Measurements from ENCODE around the gene ENTHD1.

DNA sequence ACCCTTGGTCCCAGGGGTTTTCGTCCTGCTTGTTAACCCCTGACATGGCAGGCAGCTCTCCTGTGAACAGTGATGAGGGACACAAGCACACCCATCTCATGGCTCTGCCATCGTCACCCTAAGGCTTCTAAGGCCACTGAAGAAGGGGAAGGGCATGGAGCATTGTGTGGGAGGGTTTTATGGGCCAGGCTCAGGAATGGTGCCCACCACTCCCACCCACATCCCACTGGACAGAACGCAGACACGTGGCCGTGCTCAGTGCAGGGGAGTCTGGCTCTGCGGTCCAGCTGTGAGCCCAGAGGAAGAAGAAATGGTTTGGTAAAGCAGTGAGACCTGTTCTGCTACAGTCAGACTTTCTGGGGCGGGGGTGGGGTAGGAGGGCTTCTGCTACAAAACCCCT, 193.0 kb downstream of the ENTHD1 start:
- TF ChIP-seq RBAK (tag by site-specific recombination; IDR thresholded peaks at IDR 0.05) (no peak), ZFP69B (tag by site-specific recombination; IDR thresholded peaks at IDR 0.05) (no peak), ZNF514 (tag by site-specific recombination; IDR thresholded peaks at IDR 0.05) (no peak)
- TF ChIP-seq, protein P1, sequence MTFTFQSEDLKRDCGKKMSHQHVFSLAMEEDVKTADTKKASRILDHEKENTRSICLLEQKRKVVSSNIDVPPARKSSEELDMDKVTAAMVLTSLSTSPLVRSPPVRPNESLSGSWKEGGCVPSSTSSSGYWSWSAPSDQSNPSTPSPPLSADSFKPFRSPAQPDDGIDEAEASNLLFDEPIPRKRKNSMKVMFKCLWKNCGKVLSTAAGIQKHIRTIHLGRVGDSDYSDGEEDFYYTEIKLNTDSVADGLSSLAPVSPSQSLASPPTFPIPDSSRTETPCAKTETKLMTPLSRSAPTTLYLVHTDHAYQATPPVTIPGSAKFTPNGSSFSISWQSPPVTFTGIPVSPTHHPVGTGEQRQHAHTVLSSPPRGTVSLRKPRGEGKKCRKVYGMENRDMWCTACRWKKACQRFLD (tag by site-specific recombination; IDR thresholded peaks at IDR 0.05) = no peak
- TF ChIP-seq, protein P2, sequence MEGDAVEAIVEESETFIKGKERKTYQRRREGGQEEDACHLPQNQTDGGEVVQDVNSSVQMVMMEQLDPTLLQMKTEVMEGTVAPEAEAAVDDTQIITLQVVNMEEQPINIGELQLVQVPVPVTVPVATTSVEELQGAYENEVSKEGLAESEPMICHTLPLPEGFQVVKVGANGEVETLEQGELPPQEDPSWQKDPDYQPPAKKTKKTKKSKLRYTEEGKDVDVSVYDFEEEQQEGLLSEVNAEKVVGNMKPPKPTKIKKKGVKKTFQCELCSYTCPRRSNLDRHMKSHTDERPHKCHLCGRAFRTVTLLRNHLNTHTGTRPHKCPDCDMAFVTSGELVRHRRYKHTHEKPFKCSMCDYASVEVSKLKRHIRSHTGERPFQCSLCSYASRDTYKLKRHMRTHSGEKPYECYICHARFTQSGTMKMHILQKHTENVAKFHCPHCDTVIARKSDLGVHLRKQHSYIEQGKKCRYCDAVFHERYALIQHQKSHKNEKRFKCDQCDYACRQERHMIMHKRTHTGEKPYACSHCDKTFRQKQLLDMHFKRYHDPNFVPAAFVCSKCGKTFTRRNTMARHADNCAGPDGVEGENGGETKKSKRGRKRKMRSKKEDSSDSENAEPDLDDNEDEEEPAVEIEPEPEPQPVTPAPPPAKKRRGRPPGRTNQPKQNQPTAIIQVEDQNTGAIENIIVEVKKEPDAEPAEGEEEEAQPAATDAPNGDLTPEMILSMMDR (tag by site-specific recombination; IDR thresholded peaks at IDR 0.05) = no peak
